Gastroesophageal sphincter (tissue), 3 donors: Measurements from ENCODE around the gene KIDINS220.

Source experiments
- CTCF ChIP-seq, 4 experiments: fragments of 200-600 bp in 2 of 4; fragments of 450-650 bp in 2 of 4; sonication (generic) in 1 of 4; IDR thresholded peaks; one replicate each; pipeline ENCODE4 v1.5.1; 2017 to 2019; ENCODE audit warnings: antibody characterized with exemption in 4 of 4, mild to moderate bottlenecking in 2 of 4, moderate library complexity in 2 of 4
- POLR2A ChIP-seq, 2 donors: fragments of 450-650 bp; IDR thresholded peaks; one replicate each; pipeline ENCODE4 v1.6.1; 2017; ENCODE audit warnings: antibody characterized with exemption in 2 of 2, mild to moderate bottlenecking in 2 of 2, moderate library complexity in 1 of 2

GRCh38 chr2:8799004-8799403 is 38.4 kb downstream of the KIDINS220 start:
- TF ChIP-seq CTCF (IDR thresholded peaks at IDR 0.05) = no peak
- no peak for TF ChIP-seq POLR2A (IDR thresholded peaks at IDR 0.05)
